ENCODE measurements around the gene DTX1.

Gene DTX1

DNA sequence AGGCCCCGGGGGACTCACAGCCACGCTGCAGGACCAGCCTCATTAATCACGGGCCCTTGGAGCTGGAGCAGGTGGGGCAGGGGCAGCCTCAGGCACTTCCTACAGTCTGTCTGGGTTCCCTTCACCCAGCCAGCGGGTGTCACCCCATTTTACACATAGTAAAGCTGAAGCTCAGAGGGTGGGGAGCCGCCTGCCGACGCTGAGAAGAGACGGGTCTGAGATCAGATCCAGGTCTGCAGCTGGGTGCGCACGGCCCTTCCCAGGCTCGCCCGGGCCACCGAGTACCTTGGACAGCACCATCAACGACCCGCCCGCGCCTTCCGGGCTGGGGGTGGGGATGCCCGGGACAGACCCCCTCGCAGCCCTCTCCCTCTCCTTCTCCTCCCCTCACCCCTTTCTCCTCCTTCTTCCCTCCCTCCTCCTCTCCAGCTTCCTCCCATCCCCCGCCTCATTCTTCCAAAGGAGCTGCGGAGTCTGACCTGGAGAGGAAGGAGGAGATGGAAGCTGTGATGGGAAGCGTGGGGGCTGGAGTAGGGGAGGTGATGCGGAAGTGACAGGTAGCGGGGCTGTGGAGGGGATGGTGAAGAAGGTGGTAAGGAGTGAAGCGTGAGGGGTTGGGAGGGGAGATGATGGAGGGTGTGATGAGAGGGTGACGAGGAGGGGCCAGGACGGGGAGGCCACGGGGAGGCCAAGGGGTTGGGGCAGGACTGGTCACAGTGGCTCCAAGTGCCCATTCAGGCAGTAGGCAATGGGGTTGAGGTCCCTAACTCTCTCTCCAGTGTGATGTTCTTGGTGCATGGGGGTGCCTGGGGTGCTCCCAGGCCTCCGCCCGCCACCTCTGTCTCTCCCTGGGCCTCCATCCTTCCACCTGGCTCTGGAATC lies 8.8 kb downstream of the DTX1 start:
- no peak overlapping the region for H2AFZ ChIP-seq (ENCODE audit: low read depth)
- H4K20me1 ChIP-seq (ENCODE audit: insufficient read depth): no peaks in the 10 kb centered on the region
- no peak overlapping the region for H3K4me2 ChIP-seq
- TF ChIP-seq, protein P1, sequence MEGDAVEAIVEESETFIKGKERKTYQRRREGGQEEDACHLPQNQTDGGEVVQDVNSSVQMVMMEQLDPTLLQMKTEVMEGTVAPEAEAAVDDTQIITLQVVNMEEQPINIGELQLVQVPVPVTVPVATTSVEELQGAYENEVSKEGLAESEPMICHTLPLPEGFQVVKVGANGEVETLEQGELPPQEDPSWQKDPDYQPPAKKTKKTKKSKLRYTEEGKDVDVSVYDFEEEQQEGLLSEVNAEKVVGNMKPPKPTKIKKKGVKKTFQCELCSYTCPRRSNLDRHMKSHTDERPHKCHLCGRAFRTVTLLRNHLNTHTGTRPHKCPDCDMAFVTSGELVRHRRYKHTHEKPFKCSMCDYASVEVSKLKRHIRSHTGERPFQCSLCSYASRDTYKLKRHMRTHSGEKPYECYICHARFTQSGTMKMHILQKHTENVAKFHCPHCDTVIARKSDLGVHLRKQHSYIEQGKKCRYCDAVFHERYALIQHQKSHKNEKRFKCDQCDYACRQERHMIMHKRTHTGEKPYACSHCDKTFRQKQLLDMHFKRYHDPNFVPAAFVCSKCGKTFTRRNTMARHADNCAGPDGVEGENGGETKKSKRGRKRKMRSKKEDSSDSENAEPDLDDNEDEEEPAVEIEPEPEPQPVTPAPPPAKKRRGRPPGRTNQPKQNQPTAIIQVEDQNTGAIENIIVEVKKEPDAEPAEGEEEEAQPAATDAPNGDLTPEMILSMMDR (conservative IDR thresholded peaks at IDR 0.05; ENCODE audit: low read depth, low read length): no peak
- H3K9ac ChIP-seq: no peak overlapping the region
- H3K36me3 ChIP-seq (ENCODE audit: insufficient read depth): no peaks in the 10 kb centered on the region
- H3K4me1 ChIP-seq (ENCODE audit: low read depth, poor library complexity, severe bottlenecking): peaks cover 8% of the 10 kb centered on the region
- no peaks in the 10 kb centered on the region for H3K79me2 ChIP-seq (ENCODE audit: insufficient read depth, low read depth)
- no peaks in the 10 kb centered on the region for H3K27me3 ChIP-seq (ENCODE audit: insufficient read depth, low read depth)
- no peak overlapping the region for H3K27ac ChIP-seq
- H3K4me3 ChIP-seq (IDR thresholded peaks at IDR 0.05; ENCODE audit: insufficient read depth, low read depth, low read length): no peak overlapping the region

DNA sequence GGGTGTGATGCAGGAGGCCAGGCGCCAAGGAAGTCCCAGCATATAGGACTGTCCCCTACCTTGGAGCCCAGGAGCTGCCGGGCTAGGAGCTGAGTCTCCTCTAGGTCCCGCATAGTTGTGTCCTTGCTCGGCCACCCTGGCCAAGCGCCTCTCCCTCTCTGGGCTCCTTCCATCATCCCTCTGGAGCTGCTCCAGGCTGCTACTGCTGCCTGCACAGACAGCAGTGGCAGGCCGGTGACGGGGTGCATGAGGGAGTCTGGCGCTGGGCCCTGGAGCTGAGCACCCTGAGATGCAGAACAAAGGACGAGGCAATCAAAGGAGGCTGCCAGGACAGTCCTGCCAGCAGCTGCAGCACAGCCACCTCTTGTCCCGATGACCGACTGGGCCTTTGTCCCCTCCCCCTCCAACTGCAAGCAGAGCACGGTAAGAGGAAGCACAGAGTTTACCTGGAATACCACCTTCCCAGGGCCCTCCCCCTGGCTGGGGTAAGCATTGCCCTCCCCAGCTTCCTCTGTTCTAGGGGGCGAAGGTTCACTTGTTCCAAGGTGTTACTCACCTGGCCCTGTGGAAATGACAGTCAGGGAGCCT lies 10.4 kb downstream of the DTX1 start:
- TF ChIP-seq, protein P1 (conservative IDR thresholded peaks at IDR 0.05; ENCODE audit: low read depth, low read length): no peak
- Histone ChIP-seq H3K36me3 (ENCODE audit: insufficient read depth) (no peaks in the 10 kb centered on the region), H2AFZ (ENCODE audit: low read depth) (no peak overlapping the region), H3K27ac (no peak overlapping the region), H3K79me2 (ENCODE audit: insufficient read depth, low read depth) (no peaks in the 10 kb centered on the region), H3K9ac (no peak overlapping the region), H3K4me3 (IDR thresholded peaks at IDR 0.05; ENCODE audit: insufficient read depth, low read depth, low read length) (no peak overlapping the region), H3K4me1 (ENCODE audit: low read depth, poor library complexity, severe bottlenecking) (peaks cover 10% of the 10 kb centered on the region), H4K20me1 (ENCODE audit: insufficient read depth) (no peaks in the 10 kb centered on the region), H3K4me2 (no peak overlapping the region), H3K27me3 (ENCODE audit: insufficient read depth, low read depth) (no peaks in the 10 kb centered on the region)

DNA sequence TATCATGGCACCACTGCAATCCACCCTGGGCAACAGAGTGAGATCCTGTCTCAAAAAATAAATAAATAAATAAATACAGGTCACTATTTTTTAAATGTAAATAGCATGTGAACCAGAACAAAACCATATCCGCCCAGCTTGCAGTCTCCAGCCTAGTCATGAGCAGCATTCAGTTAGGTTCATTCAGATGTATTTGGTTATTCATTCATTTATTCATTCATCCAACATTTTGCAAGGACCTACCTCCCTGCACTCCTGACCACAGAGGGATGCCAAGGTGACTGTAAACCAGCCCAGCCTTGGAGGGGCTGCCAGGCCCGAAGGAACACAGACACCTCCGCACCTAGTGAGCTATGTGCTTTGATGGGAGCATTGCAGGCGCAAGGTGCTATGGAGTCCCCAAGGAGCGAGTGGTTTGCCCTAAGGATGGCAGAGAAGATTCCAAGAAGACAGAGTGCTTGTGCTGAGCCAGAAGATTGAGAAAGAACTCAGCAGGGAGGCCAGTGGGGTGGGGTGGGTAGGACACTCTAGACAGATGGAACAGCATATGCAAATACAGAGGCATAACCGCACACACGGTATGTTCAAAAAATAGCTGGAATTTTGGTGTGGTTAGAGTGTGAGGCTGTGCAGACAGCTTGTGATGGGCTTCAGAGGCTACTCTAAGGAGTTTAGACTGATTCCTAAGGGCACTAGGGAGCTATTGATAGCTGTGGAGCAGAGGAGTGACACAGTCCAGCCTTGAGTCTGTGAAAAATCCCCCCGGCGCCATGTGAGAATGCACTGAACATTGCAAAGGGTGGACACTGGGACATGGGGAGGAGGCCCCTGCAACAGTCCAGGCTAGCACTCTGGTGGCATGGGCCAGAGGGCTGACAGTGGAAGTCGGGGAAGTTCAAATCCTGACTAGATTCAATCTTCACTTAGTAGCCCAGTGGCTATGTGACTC lies 11.7 kb downstream of the DTX1 start:
- Histone ChIP-seq H3K4me3 (IDR thresholded peaks at IDR 0.05; ENCODE audit: insufficient read depth, low read depth, low read length) (no peak overlapping the region), H4K20me1 (ENCODE audit: insufficient read depth) (no peaks in the 10 kb centered on the region), H3K27ac (no peak overlapping the region), H3K4me1 (ENCODE audit: low read depth, poor library complexity, severe bottlenecking) (peaks cover 20% of the 10 kb centered on the region), H3K27me3 (ENCODE audit: insufficient read depth, low read depth) (no peaks in the 10 kb centered on the region), H3K9ac (no peak overlapping the region), H3K79me2 (ENCODE audit: insufficient read depth, low read depth) (no peaks in the 10 kb centered on the region), H3K4me2 (no peak overlapping the region), H3K36me3 (ENCODE audit: insufficient read depth) (no peaks in the 10 kb centered on the region), H2AFZ (ENCODE audit: low read depth) (no peak overlapping the region)
- TF ChIP-seq, protein P1 (conservative IDR thresholded peaks at IDR 0.05; ENCODE audit: low read depth, low read length): no peak

DNA sequence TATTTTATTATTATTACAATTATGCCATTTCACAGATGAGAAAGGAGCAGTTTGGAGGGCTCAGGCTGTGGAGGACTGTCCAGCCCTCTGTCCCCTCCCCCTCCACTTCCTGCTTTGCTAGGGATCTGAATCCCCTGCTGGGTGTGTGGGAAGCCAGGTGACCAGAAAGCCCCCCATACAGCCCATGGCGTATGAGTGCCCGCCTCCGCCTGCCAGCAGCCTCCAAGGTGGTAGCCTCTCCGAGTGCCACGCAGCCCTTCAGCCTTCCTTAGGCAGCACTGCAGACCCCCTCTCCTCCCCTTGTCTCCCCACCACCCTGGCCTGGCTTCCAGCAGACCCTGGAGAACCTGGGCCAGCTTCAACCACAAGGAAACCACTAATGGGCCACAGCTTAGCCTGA lies 12.6 kb downstream of the DTX1 start:
- Histone ChIP-seq H4K20me1 (ENCODE audit: insufficient read depth) (no peaks in the 10 kb centered on the region), H3K9ac (no peak overlapping the region), H3K4me2 (no peak overlapping the region), H3K27ac (no peak overlapping the region), H3K4me3 (IDR thresholded peaks at IDR 0.05; ENCODE audit: insufficient read depth, low read depth, low read length) (no peak overlapping the region), H3K4me1 (ENCODE audit: low read depth, poor library complexity, severe bottlenecking) (peaks cover 29% of the 10 kb centered on the region), H3K27me3 (ENCODE audit: insufficient read depth, low read depth) (no peaks in the 10 kb centered on the region), H2AFZ (ENCODE audit: low read depth) (no peak overlapping the region), H3K79me2 (ENCODE audit: insufficient read depth, low read depth) (no peaks in the 10 kb centered on the region), H3K36me3 (ENCODE audit: insufficient read depth) (no peaks in the 10 kb centered on the region)
- TF ChIP-seq, protein P1 (conservative IDR thresholded peaks at IDR 0.05; ENCODE audit: low read depth, low read length): no peak
